ENCODE data around the gene PARVB. TPM values are rescaled to one million over a fixed set of nuclear protein-coding genes. Genes with fewer than 3 reads are reported as not detected.

PARVB gene
- total and polyA plus RNA-seq, 3 experiments from 2014 or later, result 6.2 to 84.3 (median 82.1) TPM

DNA sequence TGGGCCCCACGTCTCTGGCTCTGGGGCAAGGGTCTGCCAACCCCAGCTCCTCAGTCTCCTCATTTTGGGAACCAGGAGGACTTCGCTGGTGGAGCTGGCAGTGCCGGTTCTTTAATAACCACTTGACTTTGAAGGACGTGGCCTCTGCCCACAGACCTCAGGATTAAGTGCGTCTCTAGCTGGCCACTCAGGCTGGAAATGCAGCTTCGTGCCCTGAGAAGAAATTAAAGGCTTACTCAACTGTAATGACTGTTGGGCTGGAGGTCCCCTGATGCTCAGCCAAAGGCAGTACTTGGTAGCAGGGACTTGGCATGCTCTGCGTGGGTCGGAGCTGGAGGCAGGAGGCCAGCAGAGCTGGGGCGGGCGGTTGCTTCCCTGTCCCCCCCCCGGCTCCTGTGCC lies 139.9 kb downstream of the PARVB start:
- ChIA-PET CTCF (no interaction called here), POLR2A (no interaction called here)
- Histone ChIP-seq H3K27me3 (ENCODE audit: insufficient read depth, low read length, poor library complexity, severe bottlenecking) (no peaks in the 10 kb centered on the region), H3K9me3 (ENCODE audit: low read length) (no peaks in the 10 kb centered on the region), H3K36me3 (ENCODE audit: insufficient read depth, low read length) (no peaks in the 10 kb centered on the region), H3K27ac (ENCODE audit: low read depth, low read length) (no peak overlapping the region), H3K4me3 (ENCODE audit: low read length) (no peak overlapping the region), H3K4me1 (ENCODE audit: insufficient read depth, low read length) (no peaks in the 10 kb centered on the region)
- no peak for DNase-seq
- peaks cover 0 to 21% (median 1%) of the 10 kb centered on the region in 3 donors for H3K36me3 Mint-ChIP-seq
- no peaks in the 10 kb centered on the region for H3K9me3 Mint-ChIP-seq
- no peaks in the 10 kb centered on the region for H3K4me1 Mint-ChIP-seq
- no peak overlapping the region for H3K4me3 Mint-ChIP-seq
- no peak overlapping the region for H3K27ac Mint-ChIP-seq
- H3K27me3 Mint-ChIP-seq, result peaks cover 0 to 1% of the 10 kb centered on the region in 2 donors

DNA sequence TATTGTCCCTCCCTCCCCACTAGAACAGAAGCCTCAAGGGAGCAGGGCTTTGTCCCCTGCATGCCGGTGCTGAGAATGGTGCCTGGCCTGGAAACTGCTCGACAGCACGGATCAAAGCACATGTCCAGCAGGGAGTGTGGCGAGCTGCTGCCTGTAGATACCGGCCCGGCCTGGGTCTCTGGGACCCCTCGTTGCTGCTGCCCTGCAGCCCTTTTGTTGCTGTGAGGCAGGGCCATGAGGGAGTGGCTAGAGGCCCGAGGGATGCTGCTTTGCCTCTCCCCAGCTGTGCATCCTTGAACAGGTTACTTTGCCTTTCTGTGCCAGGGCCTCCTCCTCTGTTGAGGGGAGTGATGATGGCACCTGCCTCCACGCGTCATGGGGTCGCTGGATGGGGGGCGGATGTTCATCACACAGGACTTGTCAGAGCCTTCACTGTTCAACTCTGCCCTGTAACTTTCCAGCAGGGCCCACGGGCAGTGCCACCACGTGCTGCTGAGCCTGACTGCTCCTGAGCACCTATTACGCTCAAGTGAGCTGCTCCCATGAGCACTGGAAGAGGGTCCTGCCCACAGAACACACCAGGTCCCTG lies 141.3 kb downstream of the PARVB start:
- DNase-seq, result peak in 1 of 5 donors; percentile 21
- ChIA-PET CTCF (no interaction called here), POLR2A (no interaction called here)
- Histone ChIP-seq H3K4me1 (ENCODE audit: insufficient read depth, low read length) (no peaks in the 10 kb centered on the region), H3K27ac (ENCODE audit: low read depth, low read length) (no peak overlapping the region), H3K36me3 (ENCODE audit: insufficient read depth, low read length) (no peaks in the 10 kb centered on the region), H3K9me3 (ENCODE audit: low read length) (no peaks in the 10 kb centered on the region), H3K27me3 (ENCODE audit: insufficient read depth, low read length, poor library complexity, severe bottlenecking) (no peaks in the 10 kb centered on the region), H3K4me3 (ENCODE audit: low read length) (no peak overlapping the region)
- Mint-ChIP-seq H3K4me3 (no peak overlapping the region), H3K36me3 (peaks cover 0 to 14% (median 0%) of the 10 kb centered on the region in 3 donors), H3K4me1 (no peaks in the 10 kb centered on the region), H3K9me3 (no peaks in the 10 kb centered on the region), H3K27me3 (peaks cover 0 to 1% of the 10 kb centered on the region in 2 donors), H3K27ac (no peak overlapping the region)

DNA sequence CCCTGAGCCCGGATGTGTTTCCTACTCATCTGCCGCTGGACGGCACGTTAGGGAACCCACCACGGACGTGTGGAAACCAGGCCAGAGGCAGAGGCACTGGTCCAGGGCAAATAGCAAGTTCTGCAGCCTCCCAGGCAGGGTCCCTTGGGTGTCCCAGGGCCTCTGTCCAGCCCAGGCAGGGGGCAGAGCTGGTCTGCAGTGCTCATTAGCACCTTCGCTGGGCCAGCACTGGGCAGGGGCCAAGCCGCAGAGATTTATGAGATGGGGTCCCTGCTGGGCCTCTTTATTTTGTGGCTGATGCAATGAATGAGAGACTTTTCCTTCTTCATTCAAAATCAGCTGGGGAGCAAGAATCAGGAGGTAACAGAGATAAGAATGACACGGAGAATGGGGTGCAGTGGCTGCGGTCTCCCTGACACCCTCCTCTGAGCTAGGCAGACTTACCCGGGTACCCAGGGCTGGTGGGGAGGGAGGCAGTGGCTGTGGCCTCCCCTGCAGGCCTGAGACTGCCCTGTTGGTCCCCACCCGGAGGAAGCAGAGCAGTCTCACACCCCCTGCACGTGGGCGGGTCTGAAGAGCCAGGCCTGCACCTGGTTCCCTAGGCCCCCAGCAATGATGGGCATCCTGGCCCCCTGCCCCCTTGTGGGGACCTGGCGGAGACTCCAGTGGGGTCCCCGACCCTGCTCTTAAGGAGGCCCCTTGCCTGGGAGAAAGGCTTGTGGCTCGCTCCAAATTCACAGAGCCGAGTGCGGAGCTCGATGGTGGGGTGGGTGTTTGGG lies 142.6 kb downstream of the PARVB start:
- H3K27me3 Mint-ChIP-seq, result peaks cover 0 to 1% of the 10 kb centered on the region in 2 donors
- H3K4me3 ChIP-seq (ENCODE audit: low read length), result no peak overlapping the region

DNA sequence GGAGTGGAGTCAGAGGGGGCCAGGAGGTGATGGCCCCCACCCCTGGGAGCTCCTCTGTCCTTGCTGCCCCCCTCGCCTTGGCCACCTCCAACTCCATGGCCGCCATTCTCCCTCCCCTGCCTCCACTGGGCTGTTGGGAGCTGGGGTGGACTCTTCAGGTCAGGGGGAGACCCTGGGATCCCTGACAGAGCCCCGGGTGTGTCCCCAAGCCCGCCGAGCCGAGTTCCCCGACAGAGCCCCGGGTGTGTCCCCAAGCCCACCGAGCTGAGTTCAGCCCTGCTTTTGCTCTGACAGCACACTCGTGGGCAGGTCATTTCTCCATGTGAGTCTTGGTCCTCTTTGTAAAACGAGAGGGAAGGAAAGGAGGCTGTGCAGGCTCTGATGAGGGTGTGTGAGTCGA lies 143.4 kb downstream of the PARVB start:
- CTCF ChIA-PET, result no interaction called here
- Mint-ChIP-seq H3K4me3 (no peak overlapping the region), H3K36me3 (peaks cover 0 to 14% (median 0%) of the 10 kb centered on the region in 3 donors), H3K27ac (no peak overlapping the region), H3K4me1 (no peaks in the 10 kb centered on the region), H3K27me3 (peaks cover 0 to 1% of the 10 kb centered on the region in 2 donors), H3K9me3 (no peaks in the 10 kb centered on the region)
- no peaks in the 10 kb centered on the region for H3K36me3 ChIP-seq (ENCODE audit: insufficient read depth, low read length)
- no peaks in the 10 kb centered on the region for H3K9me3 ChIP-seq (ENCODE audit: low read length)
- no peaks in the 10 kb centered on the region for H3K4me1 ChIP-seq (ENCODE audit: insufficient read depth, low read length)
- DNase-seq, result peak in 1 of 5 donors; percentile 22
- H3K4me3 ChIP-seq (ENCODE audit: low read length), result no peak overlapping the region
- H3K27ac ChIP-seq (ENCODE audit: low read depth, low read length), result no peak overlapping the region
- H3K27me3 ChIP-seq (ENCODE audit: insufficient read depth, low read length, poor library complexity, severe bottlenecking), result no peaks in the 10 kb centered on the region
- POLR2A ChIA-PET, result no interaction called here

More for the DNA sequence above, 142.6 kb downstream of the PARVB start:
- Mint-ChIP-seq H3K27ac (no peak overlapping the region), H3K9me3 (no peaks in the 10 kb centered on the region), H3K4me3 (no peak overlapping the region), H3K36me3 (peaks cover 0 to 14% (median 0%) of the 10 kb centered on the region in 3 donors), H3K4me1 (no peaks in the 10 kb centered on the region)
- H3K9me3 ChIP-seq (ENCODE audit: low read length), result no peaks in the 10 kb centered on the region
- no peak overlapping the region for H3K27ac ChIP-seq (ENCODE audit: low read depth, low read length)
- H3K27me3 ChIP-seq (ENCODE audit: insufficient read depth, low read length, poor library complexity, severe bottlenecking), result no peaks in the 10 kb centered on the region
- POLR2A ChIA-PET, result no interaction called here
- H3K4me1 ChIP-seq (ENCODE audit: insufficient read depth, low read length), result no peaks in the 10 kb centered on the region
- H3K36me3 ChIP-seq (ENCODE audit: insufficient read depth, low read length), result no peaks in the 10 kb centered on the region
- peak in 1 of 5 donors; percentile 39 for DNase-seq
- CTCF ChIA-PET, result no interaction called here

DNA sequence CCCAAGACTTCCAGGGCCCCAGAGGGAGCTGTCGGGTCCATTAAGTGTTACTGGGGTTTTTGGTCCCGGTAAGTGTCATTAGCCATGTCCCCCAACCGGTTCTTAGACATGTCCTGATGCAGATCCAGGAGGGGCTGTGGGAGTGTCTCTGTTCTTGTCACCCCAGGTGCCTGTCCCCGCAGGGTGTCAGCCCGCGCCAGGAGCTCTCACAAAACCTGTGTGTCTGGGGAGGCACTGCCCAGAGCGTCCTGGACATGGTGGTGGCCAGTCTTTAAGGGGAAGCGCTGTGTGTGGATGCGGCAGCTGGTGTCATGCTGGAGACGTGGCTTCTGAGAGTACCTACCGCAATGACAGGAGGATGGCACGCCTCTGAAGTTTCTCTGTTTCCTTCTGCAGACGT lies 144.1 kb downstream of the PARVB start:
- H3K9me3 Mint-ChIP-seq, result no peaks in the 10 kb centered on the region
- no peak overlapping the region for H3K27ac Mint-ChIP-seq
- Histone ChIP-seq H3K27ac (ENCODE audit: low read depth, low read length) (no peak overlapping the region), H3K9me3 (ENCODE audit: low read length) (no peaks in the 10 kb centered on the region), H3K4me3 (ENCODE audit: low read length) (no peak overlapping the region), H3K4me1 (ENCODE audit: insufficient read depth, low read length) (no peaks in the 10 kb centered on the region), H3K27me3 (ENCODE audit: insufficient read depth, low read length, poor library complexity, severe bottlenecking) (no peaks in the 10 kb centered on the region), H3K36me3 (ENCODE audit: insufficient read depth, low read length) (no peaks in the 10 kb centered on the region)
- ChIA-PET POLR2A (no interaction called here), CTCF (no interaction called here)
- no peak overlapping the region for H3K4me3 Mint-ChIP-seq
- H3K36me3 Mint-ChIP-seq, result peaks cover 0 to 14% (median 0%) of the 10 kb centered on the region in 3 donors
- H3K27me3 Mint-ChIP-seq, result peaks cover 0 to 1% of the 10 kb centered on the region in 2 donors
- DNase-seq, result peak in 1 of 5 donors; percentile 6
- H3K4me1 Mint-ChIP-seq, result no peaks in the 10 kb centered on the region

DNA sequence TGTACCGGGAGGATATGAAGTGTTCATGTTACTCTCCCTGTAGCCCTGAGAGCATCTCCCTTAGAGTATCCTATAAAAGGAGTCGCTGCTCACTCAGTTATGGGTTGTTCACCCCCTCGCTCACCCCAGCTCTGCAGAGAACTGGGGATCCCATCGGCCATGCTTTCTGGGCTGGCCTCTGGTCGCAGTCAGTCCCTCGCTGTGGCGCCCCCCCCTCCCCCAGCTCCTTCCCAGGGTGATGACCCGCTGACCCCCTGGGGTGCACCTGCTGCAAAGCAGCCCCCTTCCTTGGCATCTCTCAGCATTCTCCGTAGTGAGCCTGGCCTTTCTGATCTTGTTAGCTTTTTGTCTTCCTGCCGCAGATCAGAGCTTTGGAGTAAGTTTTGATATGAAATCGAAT lies 146.4 kb downstream of the PARVB start:
- no peaks in the 10 kb centered on the region for H3K27me3 Mint-ChIP-seq
- CTCF ChIA-PET, result no interaction called here
- Histone ChIP-seq H3K4me1 (ENCODE audit: insufficient read depth, low read length) (no peaks in the 10 kb centered on the region), H3K36me3 (ENCODE audit: insufficient read depth, low read length) (no peaks in the 10 kb centered on the region), H3K4me3 (ENCODE audit: low read length) (no peak overlapping the region), H3K27me3 (ENCODE audit: insufficient read depth, low read length, poor library complexity, severe bottlenecking) (no peaks in the 10 kb centered on the region), H3K27ac (ENCODE audit: low read depth, low read length) (no peak overlapping the region), H3K9me3 (ENCODE audit: low read length) (no peaks in the 10 kb centered on the region)
- H3K4me1 Mint-ChIP-seq, result no peaks in the 10 kb centered on the region
- H3K9me3 Mint-ChIP-seq, result no peaks in the 10 kb centered on the region
- H3K27ac Mint-ChIP-seq, result peak overlapping the region in 1 of 8 donors; percentile 4
- peaks cover 0 to 14% (median 0%) of the 10 kb centered on the region in 3 donors for H3K36me3 Mint-ChIP-seq
- POLR2A ChIA-PET, result no interaction called here
- no peak overlapping the region for H3K4me3 Mint-ChIP-seq
- DNase-seq, result peak in 1 of 5 donors; percentile 12

DNA sequence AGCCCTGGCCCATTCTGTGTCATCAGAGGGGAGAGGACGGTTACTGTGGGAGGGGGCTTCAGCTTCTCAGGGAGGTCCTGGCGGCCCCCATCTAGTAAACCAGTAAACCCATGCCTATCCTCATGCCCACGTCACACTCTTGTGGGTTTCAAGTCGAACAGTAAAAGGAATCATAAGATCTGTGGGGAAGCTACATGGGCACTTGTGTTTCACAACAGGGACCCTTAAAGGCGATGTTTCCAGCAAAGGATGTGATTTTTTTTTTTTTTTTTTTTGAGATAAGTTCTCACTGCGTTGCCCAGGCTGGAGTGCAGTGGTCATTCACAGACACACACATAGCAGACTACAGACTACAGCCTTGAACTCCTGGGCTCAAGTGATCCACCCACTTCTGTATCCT lies 147.5 kb downstream of the PARVB start:
- no peaks in the 10 kb centered on the region for H3K9me3 ChIP-seq (ENCODE audit: low read length)
- H3K4me3 ChIP-seq (ENCODE audit: low read length), result no peak overlapping the region
- ChIA-PET POLR2A (no interaction called here), CTCF (interaction anchor here (1.4 kb wide), 1 partner anchor 9 kb away, joined by 4 read pairs; the partner anchor contains the start of gene PARVG)
- Mint-ChIP-seq H3K4me1 (no peaks in the 10 kb centered on the region), H3K4me3 (no peak overlapping the region), H3K9me3 (no peaks in the 10 kb centered on the region), H3K36me3 (peaks cover 0 to 14% (median 0%) of the 10 kb centered on the region in 3 donors), H3K27me3 (no peaks in the 10 kb centered on the region), H3K27ac (no peak overlapping the region)
- no peaks in the 10 kb centered on the region for H3K4me1 ChIP-seq (ENCODE audit: insufficient read depth, low read length)
- H3K36me3 ChIP-seq (ENCODE audit: insufficient read depth, low read length), result no peaks in the 10 kb centered on the region
- no peak overlapping the region for H3K27ac ChIP-seq (ENCODE audit: low read depth, low read length)
- no peak for DNase-seq
- no peaks in the 10 kb centered on the region for H3K27me3 ChIP-seq (ENCODE audit: insufficient read depth, low read length, poor library complexity, severe bottlenecking)

DNA sequence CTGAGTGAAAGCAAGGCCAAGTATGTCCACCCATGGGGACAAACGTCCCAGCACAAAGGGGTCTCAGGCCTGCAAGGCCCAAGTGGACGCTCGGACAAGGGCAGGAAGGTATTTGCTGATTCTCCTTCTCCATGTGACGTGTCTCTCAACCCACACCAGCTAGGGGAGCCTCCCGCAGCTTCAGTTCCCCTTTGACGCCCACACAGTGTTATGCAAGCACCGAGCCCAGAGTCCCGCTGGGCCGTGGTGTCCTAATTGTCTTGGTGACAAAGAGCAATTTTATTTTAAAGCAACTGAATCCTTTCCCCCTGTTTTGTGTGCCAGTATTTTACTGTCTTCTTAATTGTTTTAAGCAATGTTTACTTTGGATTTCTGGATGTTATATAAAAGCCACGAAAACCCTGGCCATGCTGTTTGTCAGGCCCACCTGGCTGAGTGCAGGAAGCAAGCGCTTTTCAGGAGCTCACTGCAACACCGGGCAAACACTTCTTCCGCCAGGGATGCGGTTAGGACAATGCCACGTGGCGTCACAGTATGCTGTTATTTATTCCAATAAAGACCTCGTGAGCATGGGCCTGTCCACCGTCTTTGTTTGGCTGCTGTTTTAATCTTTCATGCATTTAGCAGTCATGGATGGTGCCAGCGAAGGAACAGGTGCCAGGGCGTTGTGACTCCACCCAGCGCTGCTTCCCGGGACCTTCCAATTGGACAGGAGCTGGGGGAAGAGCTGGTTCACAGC lies 148.4 kb downstream of the PARVB start:
- peaks cover 0 to 14% (median 0%) of the 10 kb centered on the region in 3 donors for H3K36me3 Mint-ChIP-seq
- ChIA-PET POLR2A (interaction anchor here (1.5 kb wide), 1 partner anchor 8 kb away, joined by 4 read pairs; the partner anchor contains the start of gene PARVG), CTCF (interaction anchor here (1.4 kb wide), 1 partner anchor 8 kb away, joined by 4 read pairs; the partner anchor contains the start of gene PARVG)

More for the DNA sequence above, 148.4 kb downstream of the PARVB start:
- Mint-ChIP-seq H3K4me1 (no peaks in the 10 kb centered on the region), H3K27me3 (no peaks in the 10 kb centered on the region), H3K27ac (peak overlapping the region in 1 of 8 donors; percentile 50), H3K9me3 (no peaks in the 10 kb centered on the region), H3K4me3 (no peak overlapping the region)
- Histone ChIP-seq H3K36me3 (ENCODE audit: insufficient read depth, low read length) (no peaks in the 10 kb centered on the region), H3K9me3 (ENCODE audit: low read length) (no peaks in the 10 kb centered on the region), H3K4me3 (ENCODE audit: low read length) (no peak overlapping the region), H3K27ac (ENCODE audit: low read depth, low read length) (no peak overlapping the region), H3K27me3 (ENCODE audit: insufficient read depth, low read length, poor library complexity, severe bottlenecking) (no peaks in the 10 kb centered on the region), H3K4me1 (ENCODE audit: insufficient read depth, low read length) (no peaks in the 10 kb centered on the region)
- no peak for DNase-seq
